ENCODE data around the gene NSMCE1. TPM values are rescaled to one million over a fixed set of nuclear protein-coding genes. Genes with fewer than 3 reads are reported as not detected.

NSMCE1 gene
- total and polyA plus RNA-seq, 2 of the 8 experiments (the other 6 are each of a cell fraction or from before 2014, with no cell fraction given): 8.1 to 16.6 TPM

DNA sequence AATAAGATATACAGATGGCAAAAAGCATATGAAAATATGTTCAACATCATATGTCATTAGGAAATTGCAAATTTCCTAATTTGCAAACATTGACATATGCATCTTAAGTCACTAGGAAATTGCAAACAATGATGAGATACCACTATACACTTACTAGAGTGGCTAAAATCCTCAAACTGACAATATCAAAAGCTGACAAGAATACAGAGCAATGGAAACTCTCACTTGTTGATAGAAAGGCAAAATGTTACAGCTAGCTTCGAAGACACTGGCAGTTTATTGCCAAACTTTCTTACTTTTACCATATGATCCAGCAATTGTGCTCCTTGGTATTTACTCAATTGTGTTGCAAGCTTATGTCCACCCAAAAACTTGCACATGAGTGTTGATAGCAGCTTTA lies 40.2 kb upstream of the NSMCE1 start:
- 89% methylated on average over 1 of the region's 1 CpG; no CpG with 5 or more reads in 1 of the 2 experiments for WGBS, 2 experiments (ENCODE audit: extremely low coverage in 1 of 2, insufficient coverage in 1 of 2, insufficient read length in 1 of 2, insufficient replicate concordance in 2 of 2, low coverage in 1 of 2, low lambda C conversion rate in 2 of 2, missing lambda C conversion rate in 1 of 2)
- no peak overlapping the region for H3K4me3 ChIP-seq (ENCODE audit: extremely low read depth in 1 of 4, insufficient read depth in 2 of 4, low read depth in 3 of 4, low read length in 4 of 4)
- no peak for TF ChIP-seq SRF (IDR thresholded peaks at IDR 0.05; ENCODE audit: low read depth, low read length)
- no peak for TF ChIP-seq NRF1 (IDR thresholded peaks at IDR 0.05; ENCODE audit: low read depth, low read length)
- no peak for TF ChIP-seq CREB1 (IDR thresholded peaks at IDR 0.05)
- no peak for TF ChIP-seq KDM4A (IDR thresholded peaks at IDR 0.05; ENCODE audit: low read depth, low read length, severe bottlenecking)
- TF ChIP-seq RFX5 (IDR thresholded peaks at IDR 0.05; ENCODE audit: borderline replicate concordance, low read depth, low read length): no peak
- no peak for TF ChIP-seq EGR1 (IDR thresholded peaks at IDR 0.05; ENCODE audit: borderline replicate concordance, low read depth, low read length)
- no peak for TF ChIP-seq EP300 (IDR thresholded peaks at IDR 0.05; ENCODE audit: borderline replicate concordance in 1 of 2, low read depth in 2 of 2, low read length in 2 of 2)
- TF ChIP-seq SP4 (IDR thresholded peaks at IDR 0.05; ENCODE audit: low read length): no peak
- TF ChIP-seq KDM5A (IDR thresholded peaks at IDR 0.05; ENCODE audit: low read length): no peak
- TF ChIP-seq TEAD4 (IDR thresholded peaks at IDR 0.05; ENCODE audit: low read depth, low read length): no peak
- no peak for TF ChIP-seq RNF2 (IDR thresholded peaks at IDR 0.05; ENCODE audit: borderline replicate concordance, low read depth, low read length, missing control alignments, poor library complexity, severe bottlenecking)
- no peak for TF ChIP-seq RAD21 (IDR thresholded peaks at IDR 0.05 in 1 of 2, conservative IDR thresholded peaks at IDR 0.05 in 1 of 2; ENCODE audit: low read depth in 2 of 2, low read length in 2 of 2)
- TF ChIP-seq HDAC6 (IDR thresholded peaks at IDR 0.05; ENCODE audit: low read depth, low read length): no peak
- no peak for TF ChIP-seq CBX5 (IDR thresholded peaks at IDR 0.05; ENCODE audit: low read depth, low read length)

More for the DNA sequence above, 40.2 kb upstream of the NSMCE1 start:
- ChIA-PET POLR2A (ENCODE audit: partially characterized antibody) (no interaction called here), CTCF (ENCODE audit: partially characterized antibody) (interaction anchor here (1.5 kb wide), 1 partner anchor 13 kb away, joined by 5 read pairs; no protein-coding TSS in a partner anchor)
- Histone ChIP-seq H3K4me2 (ENCODE audit: insufficient read depth in 1 of 2, low read depth in 2 of 2, low read length in 2 of 2) (no peak overlapping the region), H3K4ac (replicated peaks; ENCODE audit: insufficient read length, low read depth, low read length) (no peak overlapping the region), H3K27ac (ENCODE audit: low read depth, low read length) (no peak overlapping the region), H3K27me3 (replicated peaks in 1 of 4; ENCODE audit: control insufficient read depth in 3 of 4, extremely low read depth in 1 of 4, insufficient read depth in 3 of 4, low read length in 3 of 4) (peaks cover 0 to 2% (median 0%) of the 10 kb centered on the region in 4 experiments; a peak in 3 of 7 replicates), H3K9ac (replicated peaks in 1 of 4; ENCODE audit: extremely low read depth in 1 of 4, low read depth in 3 of 4, low read length in 3 of 4) (no peak overlapping the region), H2BK15ac (ENCODE audit: low read length) (no peak overlapping the region), H3K23ac (ENCODE audit: insufficient read length) (no peak overlapping the region), H4K8ac (ENCODE audit: extremely low read depth, insufficient read depth, low read length) (no peak overlapping the region), H3K14ac (ENCODE audit: insufficient read length) (no peak overlapping the region), H2BK20ac (ENCODE audit: low read length) (no peak overlapping the region), H3K79me2 (ENCODE audit: control insufficient read depth in 1 of 2, insufficient read depth in 2 of 2, low read length in 2 of 2) (no peaks in the 10 kb centered on the region), H3K56ac (replicated peaks; ENCODE audit: insufficient read length, low read depth, low read length) (no peak overlapping the region), H2BK12ac (ENCODE audit: low read depth, low read length) (no peak overlapping the region), H4K91ac (replicated peaks; ENCODE audit: insufficient read length, low read length) (no peak overlapping the region), H3K4me1 (replicated peaks in 1 of 4; ENCODE audit: control insufficient read depth in 3 of 4, insufficient read depth in 4 of 4, low read length in 3 of 4) (peaks cover 0 to 4% (median 0%) of the 10 kb centered on the region in 4 experiments; a peak in 1 of 7 replicates), H2AK5ac (ENCODE audit: low read depth, low read length) (no peak overlapping the region), H4K5ac (ENCODE audit: insufficient read length, low read depth, low read length) (no peak overlapping the region), H4K20me1 (replicated peaks in 1 of 2; ENCODE audit: control insufficient read depth in 1 of 2, insufficient read depth in 2 of 2, low read length in 2 of 2) (peaks cover 0 to 2% of the 10 kb centered on the region in 2 experiments), H3K79me1 (ENCODE audit: low read depth, low read length) (no peaks in the 10 kb centered on the region; the same call in 1 of the 2 replicates), H3K23me2 (ENCODE audit: low read depth, low read length) (peaks cover 11% of the 10 kb centered on the region; the same call in 1 of the 2 replicates), H3K9me3 (ENCODE audit: insufficient read depth in 2 of 2, low read depth in 1 of 2, low read length in 1 of 2) (no peaks in the 10 kb centered on the region; a peak in 1 of 4 replicates), H3K36me3 (ENCODE audit: control insufficient read depth in 2 of 4, insufficient read depth in 4 of 4, low read length in 3 of 4) (no peaks in the 10 kb centered on the region), H2BK120ac (replicated peaks; ENCODE audit: low read depth, low read length) (no peak overlapping the region), H2BK5ac (ENCODE audit: low read depth, low read length) (no peak overlapping the region), H3K18ac (ENCODE audit: extremely low read depth, low read length) (no peak overlapping the region), H2AFZ (ENCODE audit: low read length) (no peak overlapping the region)
- FAIRE-seq (no peak), DNase-seq (ENCODE audit: low read depth in 1 of 2, low spot score in 2 of 2) (no peak)

Data from H1 (cell line).